Head of caudate nucleus (tissue), 42 donors: ENCODE data around the gene C5.
"Not testable (repeated sequence)": the region's sequence is repeated elsewhere in the genome, so short reads cannot be mapped to it uniquely, and the experiment has no call there.

ENCODE experiments used
- DNase-seq, 42 donors: peaks; one replicate each; pipeline versions ENCODE4 v3.0.0 to v3.0.0-alpha.2; 2020 to 2021; ENCODE audit warnings: mixed read lengths in 7 of 42
- intact Hi-C: fragments of 100-400 bp; cut with DNase I; formaldehyde crosslinking; loops from one replicate; pipeline ENCODE4 v1.15.0; 2022

Gene C5

GRCh38 chr9:121050128-121050988 is at the start of gene C5:
TSS of gene C5 (minus strand) at chr9:121050275. CDS start at chr9:121050246, 29 bp downstream.
- no peak for DNase-seq
- intact Hi-C loops, result no loop called here

GRCh38 chr9:121098567-121099198 is 48.6 kb upstream of the C5 start:
- intact Hi-C loops, result no loop called here
- DNase-seq, result no peak

GRCh38 chr9:121095057-121095456 is 45.0 kb upstream of the C5 start:
- intact Hi-C loops, result no loop called here
- DNase-seq, result no peak

- intact Hi-C loops, DNase-seq: not testable (repeated sequence)
Measured at GRCh38 chr9:121090743-121091142, 40.7 kb upstream of the C5 start.

- DNase-seq, result no peak
- intact Hi-C loops, result no loop called here
Measured at GRCh38 chr9:121088576-121088975, 38.5 kb upstream of the C5 start.

GRCh38 chr9:121085661-121086060 is 35.6 kb upstream of the C5 start:
- intact Hi-C loops, result no loop called here
- no peak for DNase-seq

- intact Hi-C loops, result no loop called here
- no peak for DNase-seq
Measured at GRCh38 chr9:121082075-121082474, 32.0 kb upstream of the C5 start.

GRCh38 chr9:121075251-121076036 is 25.4 kb upstream of the C5 start:
- intact Hi-C loops, result no loop called here
- DNase-seq, result peak in 1 of 42 donors; percentile 92

- intact Hi-C loops, result loop anchor here (5.0 kb wide), 1 partner anchor 48 kb away; no protein-coding TSS in a partner anchor
Measured at GRCh38 chr9:121074370-121075250, 24.5 kb upstream of the C5 start, which contains the start of gene CNTRL. TSS of gene CNTRL (plus strand) at chr9:121074955. CDS start at chr9:121088327, 13,372 bp downstream.

GRCh38 chr9:121073038-121073437 is 23.0 kb upstream of the C5 start:
- DNase-seq, result peak in 41 of 42 donors; percentile 17 to 85 (median 59)
- intact Hi-C loops, result loop anchor here (5.0 kb wide), 1 partner anchor 49 kb away; no protein-coding TSS in a partner anchor

More at GRCh38 chr9:121074370-121075250, 24.5 kb upstream of the C5 start, which contains the start of gene CNTRL:
- DNase-seq, result peak; percentile 75 to 95 (median 89)

- DNase-seq, result peak in 1 of 42 donors; percentile 8
- intact Hi-C loops, result loop anchor here (5.0 kb wide), 1 partner anchor 50 kb away; no protein-coding TSS in a partner anchor
Measured at GRCh38 chr9:121071756-121072421, 21.8 kb upstream of the C5 start.

GRCh38 chr9:121071370-121071755 is 21.3 kb upstream of the C5 start:
- no peak for DNase-seq
- intact Hi-C loops, result loop anchor here (5.0 kb wide), 1 partner anchor 51 kb away; no protein-coding TSS in a partner anchor

GRCh38 chr9:121069396-121069795 is 19.3 kb upstream of the C5 start:
- DNase-seq, result no peak
- intact Hi-C loops, result loop anchor here (10.0 kb wide), 1 partner anchor 85 kb away; no protein-coding TSS in a partner anchor

- intact Hi-C loops, result loop anchor here (10.0 kb wide), 1 partner anchor 83 kb away; no protein-coding TSS in a partner anchor
- no peak for DNase-seq
Measured at GRCh38 chr9:121067640-121068039, 17.6 kb upstream of the C5 start.

GRCh38 chr9:121066850-121067249 is 16.8 kb upstream of the C5 start:
- no peak for DNase-seq
- intact Hi-C loops, result loop anchor here (10.0 kb wide), 1 partner anchor 82 kb away; no protein-coding TSS in a partner anchor

- peak in 22 of 42 donors; percentile 17 to 78 (median 44) for DNase-seq
- intact Hi-C loops, result loop anchor here (10.0 kb wide), 1 partner anchor 75 kb away; no protein-coding TSS in a partner anchor
Measured at GRCh38 chr9:121059998-121060636, 10.0 kb upstream of the C5 start.

- intact Hi-C loops, result no loop called here
Measured at GRCh38 chr9:121059513-121059912, 9.4 kb upstream of the C5 start.

More at GRCh38 chr9:121059513-121059912, 9.4 kb upstream of the C5 start:
- DNase-seq, result no peak
